Prostate gland (tissue), 2 donors: ENCODE results near the gene RARG. TPM values are rescaled to one million over a fixed set of nuclear protein-coding genes. Genes with fewer than 3 reads are reported as not detected.

Experiments used
- DNase-seq: peaks from one replicate; pipeline ENCODE4 v3.0.0-alpha.2; 2019; ENCODE audit warnings: low spot score
- H3K27ac ChIP-seq, 2 donors: fragments of 200-600 bp; sonication (generic); 2 replicates each; pipeline ENCODE4 v1.5.1; 2017 to 2019
- H3K27me3 ChIP-seq: fragments of 200-600 bp; sonication (generic); replicated peaks from 2 replicates; pipeline ENCODE4 v1.5.1; 2019; ENCODE audit not compliant: insufficient read depth
- H3K36me3 ChIP-seq, 2 donors: fragments of 200-600 bp; sonication (generic); 1 replicate in 1 of 2; 2 replicates in 1 of 2; pipeline versions ENCODE4 v1.5.1 to v1.8.1; 2017 to 2019
- H3K4me1 ChIP-seq: fragments of 200-600 bp; sonication (generic); replicated peaks from 2 replicates; pipeline ENCODE4 v1.5.1; 2019
- H3K4me3 ChIP-seq, 2 donors: fragments of 200-600 bp; sonication (generic); 2 replicates each; pipeline ENCODE4 v1.5.1; 2017 to 2019
- H3K9me3 ChIP-seq: fragments of 200-600 bp; sonication (generic); 2 replicates; pipeline ENCODE4 v1.5.1; 2017
- CTCF ChIP-seq, 4 experiments: fragments of 200-600 bp in 2 of 4; fragments of 450-650 bp in 2 of 4; sonication (generic) in 2 of 4; IDR thresholded peaks; 1 replicate in 3 of 4; 2 replicates in 1 of 4; pipeline ENCODE4 v1.5.1; 2016 to 2019; ENCODE audit warnings: antibody characterized with exemption in 4 of 4, mild to moderate bottlenecking in 2 of 4, moderate library complexity in 2 of 4
- POLR2A ChIP-seq: fragments of 450-650 bp; IDR thresholded peaks from one replicate; pipeline ENCODE4 v1.6.1; 2016; ENCODE audit warnings: antibody characterized with exemption, mild to moderate bottlenecking
- POLR2AphosphoS5 ChIP-seq: sonication (generic); formaldehyde crosslinking; IDR thresholded peaks from one replicate; pipeline ENCODE4 v1.6.1; 2017; ENCODE audit warnings: antibody characterized with exemption
- WGBS: methylation state at CpG from one replicate; pipeline ENCODE4 v1.1.5; 2018; 5-methylcytosine and 5-hydroxymethylcytosine counted together
- intact Hi-C: fragments of 100-400 bp; cut with DNase I; formaldehyde crosslinking; loops from one replicate; pipeline ENCODE4 v1.14.2; 2022
- total RNA-seq, 2 donors: library from RNA; depleted of rRNA; stranded (reverse); fragments of >200 nt; gene quantifications; one replicate each; pipeline ENCODE4 v1.1.0, GENCODE V29; 2016

RARG gene
- total RNA-seq, 2 donors from 2014 or later, result 28.9 to 30.4 TPM

GRCh38 chr12:53244337-53244736 is 12.3 kb upstream of the RARG start:
- Histone ChIP-seq H3K27ac (no peak overlapping the region), H3K36me3 (no peaks in the 10 kb centered on the region), H3K4me3 (no peak overlapping the region), H3K4me1 (no peaks in the 10 kb centered on the region), H3K27me3 (no peaks in the 10 kb centered on the region), H3K9me3 (no peaks in the 10 kb centered on the region)
- no peak for DNase-seq
- intact Hi-C loops, result no loop called here
- no peak for TF ChIP-seq CTCF (IDR thresholded peaks at IDR 0.05)
- no peak for TF ChIP-seq POLR2A
- no peak for TF ChIP-seq POLR2AphosphoS5
- 64% methylated on average over 1 of the region's 1 CpG for WGBS

GRCh38 chr12:53241623-53242412 is 9.8 kb upstream of the RARG start:
- no peaks in the 10 kb centered on the region for H3K27me3 ChIP-seq
- WGBS, result 72% methylated on average over 11 of the region's 11 CpGs
- no peak for DNase-seq
- no peaks in the 10 kb centered on the region for H3K9me3 ChIP-seq
- H3K27ac ChIP-seq, result no peak overlapping the region
- no peaks in the 10 kb centered on the region for H3K36me3 ChIP-seq
- no peak overlapping the region for H3K4me3 ChIP-seq
- TF ChIP-seq CTCF (IDR thresholded peaks at IDR 0.05) (no peak), POLR2A (no peak), POLR2AphosphoS5 (no peak)
- H3K4me1 ChIP-seq, result no peaks in the 10 kb centered on the region
- intact Hi-C loops, result no loop called here

GRCh38 chr12:53239643-53240258 is 7.7 kb upstream of the RARG start:
- H3K36me3 ChIP-seq, result no peaks in the 10 kb centered on the region
- no peak for TF ChIP-seq CTCF (IDR thresholded peaks at IDR 0.05)
- WGBS, result 90% methylated on average over 10 of the region's 10 CpGs
- no peaks in the 10 kb centered on the region for H3K4me1 ChIP-seq
- no peak overlapping the region for H3K27ac ChIP-seq
- no peak overlapping the region for H3K4me3 ChIP-seq
- intact Hi-C loops, result no loop called here
- H3K9me3 ChIP-seq, result no peaks in the 10 kb centered on the region
- no peaks in the 10 kb centered on the region for H3K27me3 ChIP-seq
- DNase-seq, result no peak

GRCh38 chr12:53236443-53237111 is 4.6 kb upstream of the RARG start:
- no peak for DNase-seq
- intact Hi-C loops, result no loop called here
- Histone ChIP-seq H3K9me3 (no peaks in the 10 kb centered on the region), H3K4me3 (no peak overlapping the region), H3K36me3 (no peaks in the 10 kb centered on the region), H3K4me1 (peaks cover 7% of the 10 kb centered on the region), H3K27ac (no peak overlapping the region), H3K27me3 (no peaks in the 10 kb centered on the region)
- TF ChIP-seq POLR2A (no peak), POLR2AphosphoS5 (no peak), CTCF (IDR thresholded peaks at IDR 0.05) (no peak)
- 95% methylated on average over 1 of the region's 1 CpG for WGBS
